Measurements from ENCODE around the gene MEF2B.
"Not testable (repeated sequence)": the region's sequence is repeated elsewhere in the genome, so short reads cannot be mapped to it uniquely, and the experiment has no call there.

MEF2B gene

GRCh38 chr19:19138109-19138981, 31.7 kb downstream of the MEF2B start, which contains the start of gene TMEM161A:
TSS of gene TMEM161A (minus strand) at chr19:19138478. CDS start at chr19:19138428, 50 bp downstream.
- peaks cover 0 to 5% of the 10 kb centered on the region in 2 donors for H3K27me3 Mint-ChIP-seq
- H3K36me3 Mint-ChIP-seq, result peaks cover 4 to 8% of the 10 kb centered on the region in 2 donors
- peak within 1 kb of the TSS; percentile 99 for H3K27ac Mint-ChIP-seq
- DNase-seq (peak; percentile 98), ATAC-seq (replicated peaks) (peak; percentile 99 to 100)
- peaks cover 23 to 31% of the 10 kb centered on the region in 2 donors for H3K4me1 Mint-ChIP-seq
- peak within 1 kb of the TSS; percentile 95 to 99 for H3K4me3 Mint-ChIP-seq
- H3K9me3 Mint-ChIP-seq, result no peaks in the 10 kb centered on the region

- DNase-seq (no peak), ATAC-seq (replicated peaks) (no peak)
- H3K27me3 Mint-ChIP-seq, result peaks cover 0 to 5% of the 10 kb centered on the region in 2 donors
- H3K36me3 Mint-ChIP-seq, result peaks cover 10 to 15% of the 10 kb centered on the region in 2 donors
- H3K4me1 Mint-ChIP-seq, result peaks cover 23 to 31% of the 10 kb centered on the region in 2 donors
- peak overlapping the region; percentile 99 for H3K27ac Mint-ChIP-seq
- no peaks in the 10 kb centered on the region for H3K9me3 Mint-ChIP-seq
- H3K4me3 Mint-ChIP-seq, result peak overlapping the region; percentile 95 to 99
Measured at GRCh38 chr19:19137556-19138108, 32.4 kb downstream of the MEF2B start.

- not testable (repeated sequence) for DNase-seq; H3K9me3 Mint-ChIP-seq; H3K4me3 Mint-ChIP-seq; H3K27ac Mint-ChIP-seq; ATAC-seq (replicated peaks); H3K27me3 Mint-ChIP-seq
- Mint-ChIP-seq H3K36me3 (peaks cover 19 to 23% of the 10 kb centered on the region in 2 donors), H3K4me1 (peaks cover 23 to 31% of the 10 kb centered on the region in 2 donors)
Measured at GRCh38 chr19:19135713-19136112, 34.4 kb downstream of the MEF2B start.

GRCh38 chr19:19134687-19135158, 35.3 kb downstream of the MEF2B start:
- Mint-ChIP-seq H3K27ac (no peak overlapping the region), H3K27me3 (no peaks in the 10 kb centered on the region), H3K4me3 (peak overlapping the region in 1 of 2 donors; percentile 61), H3K36me3 (peaks cover 24 to 28% of the 10 kb centered on the region in 2 donors), H3K9me3 (peaks cover 3 to 4% of the 10 kb centered on the region in 2 donors), H3K4me1 (peaks cover 22 to 31% of the 10 kb centered on the region in 2 donors)
- peak; percentile 30 for ATAC-seq (replicated peaks)
- DNase-seq, result peak; percentile 34

- H3K27me3 Mint-ChIP-seq, result no peaks in the 10 kb centered on the region
- no peak for DNase-seq
- no peak overlapping the region for H3K4me3 Mint-ChIP-seq
- H3K9me3 Mint-ChIP-seq, result peaks cover 3 to 4% of the 10 kb centered on the region in 2 donors
- no peak for ATAC-seq (replicated peaks)
- H3K27ac Mint-ChIP-seq, result no peak overlapping the region
- peaks cover 22 to 31% of the 10 kb centered on the region in 2 donors for H3K4me1 Mint-ChIP-seq
- peaks cover 24 to 33% of the 10 kb centered on the region in 2 donors for H3K36me3 Mint-ChIP-seq
Measured at GRCh38 chr19:19133985-19134384, 36.1 kb downstream of the MEF2B start.

- Mint-ChIP-seq H3K9me3 (peaks cover 3 to 4% of the 10 kb centered on the region in 2 donors), H3K4me3 (no peak overlapping the region), H3K36me3 (peaks cover 25 to 36% of the 10 kb centered on the region in 2 donors), H3K27me3 (no peaks in the 10 kb centered on the region), H3K27ac (no peak overlapping the region), H3K4me1 (peaks cover 16 to 23% of the 10 kb centered on the region in 2 donors)
- no peak for DNase-seq
- no peak for ATAC-seq (replicated peaks)
Measured at GRCh38 chr19:19132912-19133311, 37.2 kb downstream of the MEF2B start.

GRCh38 chr19:19131989-19132388, 38.1 kb downstream of the MEF2B start:
- Mint-ChIP-seq H3K36me3 (peaks cover 27 to 38% of the 10 kb centered on the region in 2 donors), H3K9me3 (peaks cover 3 to 4% of the 10 kb centered on the region in 2 donors), H3K27ac (no peak overlapping the region), H3K4me1 (peaks cover 10 to 14% of the 10 kb centered on the region in 2 donors), H3K4me3 (no peak overlapping the region), H3K27me3 (no peaks in the 10 kb centered on the region)
- ATAC-seq (replicated peaks), result no peak
- no peak for DNase-seq

GRCh38 chr19:19126102-19126501, 44.0 kb downstream of the MEF2B start:
- ATAC-seq (replicated peaks), result no peak
- H3K9me3 Mint-ChIP-seq, result peaks cover 7 to 8% of the 10 kb centered on the region in 2 donors
- H3K4me3 Mint-ChIP-seq, result no peak overlapping the region
- H3K27me3 Mint-ChIP-seq, result no peaks in the 10 kb centered on the region
- peaks cover 0 to 2% of the 10 kb centered on the region in 2 donors for H3K4me1 Mint-ChIP-seq
- DNase-seq, result no peak
- peaks cover 31 to 37% of the 10 kb centered on the region in 2 donors for H3K36me3 Mint-ChIP-seq
- no peak overlapping the region for H3K27ac Mint-ChIP-seq

- no peak overlapping the region for H3K27ac Mint-ChIP-seq
- no peak for DNase-seq
- H3K36me3 Mint-ChIP-seq, result peaks cover 39 to 42% of the 10 kb centered on the region in 2 donors
Measured at GRCh38 chr19:19123386-19123785, 46.7 kb downstream of the MEF2B start.

GRCh38 chr19:19122902-19123301, 47.2 kb downstream of the MEF2B start:
- peaks cover 0 to 1% of the 10 kb centered on the region in 2 donors for H3K4me1 Mint-ChIP-seq
- peaks cover 7 to 8% of the 10 kb centered on the region in 2 donors for H3K9me3 Mint-ChIP-seq
- no peaks in the 10 kb centered on the region for H3K27me3 Mint-ChIP-seq
- ATAC-seq (replicated peaks), result no peak
- no peak for DNase-seq
- peaks cover 38 to 40% of the 10 kb centered on the region in 2 donors for H3K36me3 Mint-ChIP-seq
- H3K4me3 Mint-ChIP-seq, result no peak overlapping the region
- no peak overlapping the region for H3K27ac Mint-ChIP-seq

More at GRCh38 chr19:19123386-19123785, 46.7 kb downstream of the MEF2B start:
- Mint-ChIP-seq H3K27me3 (no peaks in the 10 kb centered on the region), H3K9me3 (peaks cover 7 to 8% of the 10 kb centered on the region in 2 donors), H3K4me3 (no peak overlapping the region), H3K4me1 (peaks cover 0 to 2% of the 10 kb centered on the region in 2 donors)
- ATAC-seq (replicated peaks), result no peak

- Mint-ChIP-seq H3K4me1 (no peaks in the 10 kb centered on the region), H3K27ac (no peak overlapping the region)
- ATAC-seq (replicated peaks), result no peak
Measured at GRCh38 chr19:19121371-19121770, 48.7 kb downstream of the MEF2B start.

GRCh38 chr19:19120308-19121231, 49.5 kb downstream of the MEF2B start:
- peak; percentile 29 to 39 for ATAC-seq (replicated peaks)
- no peak overlapping the region for H3K4me3 Mint-ChIP-seq
- DNase-seq, result no peak

More at GRCh38 chr19:19121371-19121770, 48.7 kb downstream of the MEF2B start:
- no peak for DNase-seq
- no peak overlapping the region for H3K4me3 Mint-ChIP-seq
- H3K27me3 Mint-ChIP-seq, result no peaks in the 10 kb centered on the region
- peaks cover 37% of the 10 kb centered on the region in 2 donors for H3K36me3 Mint-ChIP-seq
- H3K9me3 Mint-ChIP-seq, result peaks cover 7 to 8% of the 10 kb centered on the region in 2 donors

GRCh38 chr19:19119325-19120237, 50.5 kb downstream of the MEF2B start:
- Mint-ChIP-seq H3K4me3 (no peak overlapping the region), H3K4me1 (peaks cover 0 to 2% of the 10 kb centered on the region in 2 donors), H3K9me3 (peaks cover 7 to 8% of the 10 kb centered on the region in 2 donors), H3K27me3 (no peaks in the 10 kb centered on the region), H3K27ac (no peak overlapping the region), H3K36me3 (peaks cover 39 to 41% of the 10 kb centered on the region in 2 donors)
- DNase-seq (no peak), ATAC-seq (replicated peaks) (no peak)

More at GRCh38 chr19:19120308-19121231, 49.5 kb downstream of the MEF2B start:
- Mint-ChIP-seq H3K4me1 (peaks cover 0 to 2% of the 10 kb centered on the region in 2 donors), H3K9me3 (peaks cover 7 to 8% of the 10 kb centered on the region in 2 donors), H3K36me3 (peaks cover 39 to 41% of the 10 kb centered on the region in 2 donors), H3K27me3 (no peaks in the 10 kb centered on the region), H3K27ac (no peak overlapping the region)
